GM10847 (cell line): ENCODE results near the gene DNAI1.

Experiments used
- POLR2A ChIP-seq: IDR thresholded peaks from 2 replicates; pipeline ENCODE4 v1.6.1; 2011; ENCODE audit not compliant: insufficient read length; ENCODE audit errors: extremely low read depth

DNAI1 gene

DNA sequence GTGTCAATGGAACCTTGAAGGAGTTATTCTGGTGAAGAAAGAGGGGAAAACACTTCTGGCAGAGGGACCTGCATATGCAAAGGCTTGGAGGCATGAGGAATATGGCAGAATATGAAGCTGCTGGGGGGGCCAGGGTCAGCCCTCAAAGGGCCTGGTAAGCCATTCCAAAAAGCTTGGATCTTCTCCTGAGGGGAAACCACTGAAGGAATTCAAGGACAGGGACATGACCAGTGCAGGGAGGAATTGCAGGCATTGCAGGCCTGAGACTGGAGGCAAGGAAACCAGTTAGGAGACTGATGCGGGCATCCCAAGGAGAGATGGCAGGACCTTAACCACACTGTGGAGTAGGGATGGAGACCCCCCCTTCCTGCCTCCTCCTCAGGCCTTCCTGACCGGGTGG lies 42.8 kb downstream of the DNAI1 start:
- TF ChIP-seq POLR2A, result no peak

DNA sequence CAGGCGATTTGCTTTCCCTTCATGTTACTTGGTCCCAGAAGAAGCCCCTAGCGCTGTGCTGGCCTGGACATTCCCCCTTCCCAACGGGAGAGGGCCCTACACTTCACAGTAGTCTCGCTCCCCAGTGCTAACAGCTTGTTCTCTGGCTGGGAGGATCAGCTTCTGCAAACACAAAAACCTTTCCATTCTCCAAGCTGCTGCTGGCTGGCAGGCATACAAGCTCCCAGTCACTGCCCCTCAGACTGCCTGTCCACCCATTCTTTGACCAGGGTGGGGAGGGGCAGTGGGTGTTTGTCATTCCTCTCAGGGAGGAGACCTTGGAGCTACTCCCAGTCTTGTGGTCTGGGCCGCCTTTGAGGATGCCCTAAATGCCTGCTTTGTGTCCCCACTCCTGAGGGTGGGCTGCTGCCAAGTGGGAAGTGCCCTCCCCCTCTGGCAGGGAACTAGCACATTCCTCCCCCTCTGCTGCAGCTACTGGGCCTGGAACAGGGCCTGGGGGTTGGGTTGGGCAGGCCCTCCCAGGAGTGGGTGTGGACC lies 43.4 kb downstream of the DNAI1 start:
- no peak for TF ChIP-seq POLR2A

DNA sequence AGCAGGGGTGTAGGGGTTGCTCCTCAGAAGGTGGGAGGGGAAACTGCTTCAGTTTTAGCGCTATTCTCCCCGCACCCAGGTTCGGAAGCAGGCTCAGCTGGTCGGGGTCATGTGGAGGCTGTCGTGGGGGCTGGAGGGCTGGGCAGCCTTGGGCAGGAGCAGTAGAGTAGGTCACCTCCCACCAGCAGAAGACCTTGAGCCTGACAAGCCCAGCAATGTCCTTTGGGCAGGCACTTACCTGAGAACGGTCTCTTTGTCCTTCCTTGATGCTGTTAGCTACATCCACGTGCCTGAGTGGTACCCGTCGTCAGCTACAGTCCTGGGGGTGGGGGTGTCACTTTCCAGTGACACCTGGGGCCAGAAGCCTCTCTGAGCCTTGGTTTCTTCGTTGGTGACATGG lies 43.9 kb downstream of the DNAI1 start:
- no peak for TF ChIP-seq POLR2A

DNA sequence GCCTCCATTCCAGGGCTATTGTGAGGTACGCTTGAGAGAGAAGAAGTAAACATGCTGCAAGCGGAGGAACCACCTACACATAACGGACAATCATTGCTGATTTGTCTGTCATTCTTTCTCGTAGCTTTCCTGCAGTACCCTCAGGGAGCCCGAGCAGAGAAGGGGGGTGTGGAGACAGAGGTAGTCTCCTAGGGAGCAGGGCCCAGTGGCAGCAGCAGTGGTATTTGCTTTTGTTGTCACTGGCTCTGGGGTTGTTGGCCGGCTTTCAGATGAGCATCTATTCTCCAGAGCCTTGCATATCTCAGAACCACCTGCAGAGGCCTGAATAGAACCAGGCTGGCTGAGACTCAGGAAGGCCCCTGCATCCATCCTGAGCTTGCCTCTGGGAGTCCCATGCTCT lies 44.3 kb downstream of the DNAI1 start:
- no peak for TF ChIP-seq POLR2A

DNA sequence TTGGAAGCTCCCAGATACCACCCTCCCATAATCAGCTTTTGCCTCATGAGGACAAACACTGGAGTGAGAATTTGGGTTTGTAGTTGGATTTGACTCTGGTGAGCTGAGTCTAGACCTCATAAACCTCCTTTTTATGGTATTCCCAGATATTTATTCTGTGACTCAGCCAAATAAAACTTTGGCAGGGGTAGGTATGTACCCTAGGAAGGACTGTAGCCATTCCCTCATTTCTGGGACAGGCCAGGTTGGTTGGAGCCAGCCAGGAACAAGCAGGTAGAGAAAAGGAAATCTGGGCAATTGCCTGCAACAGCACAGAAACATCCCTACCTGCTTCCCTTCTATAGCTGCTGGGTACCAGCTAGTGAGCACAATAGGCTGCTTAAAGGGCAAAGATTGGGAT lies 44.8 kb downstream of the DNAI1 start:
- no peak for TF ChIP-seq POLR2A

DNA sequence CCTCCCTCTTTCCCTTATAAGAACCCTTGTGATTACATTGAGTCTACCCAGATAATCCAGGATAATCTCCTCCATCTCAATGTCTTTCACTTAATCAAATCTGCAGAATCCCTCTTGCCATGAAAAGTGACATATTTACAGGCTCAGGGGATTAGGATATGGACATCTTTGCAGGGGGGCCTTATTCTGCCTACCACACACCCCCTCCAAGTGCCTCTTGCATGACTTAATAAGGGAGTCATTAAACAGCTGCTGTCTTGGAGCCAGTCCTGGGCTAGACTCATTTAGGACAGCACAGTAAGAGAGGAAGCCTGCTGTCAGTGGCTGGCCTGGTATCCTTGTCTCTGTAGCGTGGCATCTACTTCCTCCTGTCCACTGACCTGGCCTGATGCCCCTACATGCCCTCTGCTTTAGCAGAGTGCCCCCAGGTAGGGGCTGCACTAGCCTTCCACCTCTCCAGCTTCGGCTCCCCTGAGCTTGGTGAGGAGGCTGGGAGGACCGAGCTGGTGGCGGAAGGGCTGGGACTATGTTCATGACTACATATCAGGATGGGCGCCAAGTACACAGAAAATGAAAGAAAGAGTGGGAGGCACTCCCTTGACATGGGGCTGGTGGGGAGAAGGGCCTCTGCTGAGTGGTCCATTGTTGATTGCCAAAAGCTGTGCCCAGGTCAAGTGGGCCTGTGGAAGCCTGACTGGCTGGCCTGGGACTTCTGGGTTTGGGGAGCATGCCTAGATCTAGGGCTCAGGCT lies 46.9 kb downstream of the DNAI1 start:
- TF ChIP-seq POLR2A, result no peak

DNA sequence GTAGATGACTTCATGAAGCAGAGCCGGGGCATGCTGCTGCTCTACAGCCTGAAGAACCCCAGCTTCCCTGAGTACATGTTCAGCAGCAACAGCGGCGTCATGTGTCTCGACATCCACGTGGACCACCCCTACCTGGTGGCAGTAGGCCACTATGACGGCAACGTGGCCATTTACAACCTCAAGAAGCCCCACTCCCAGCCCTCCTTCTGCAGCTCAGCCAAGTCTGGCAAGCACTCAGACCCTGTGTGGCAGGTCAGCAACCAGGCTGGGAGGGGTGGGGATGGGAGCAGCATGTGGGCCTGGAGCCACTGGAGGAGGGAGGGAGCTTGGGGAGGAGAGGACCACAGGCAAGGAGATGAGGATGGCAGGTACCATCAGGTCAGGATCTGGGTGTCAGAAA lies 48.0 kb downstream of the DNAI1 start:
- TF ChIP-seq POLR2A, result no peak

DNA sequence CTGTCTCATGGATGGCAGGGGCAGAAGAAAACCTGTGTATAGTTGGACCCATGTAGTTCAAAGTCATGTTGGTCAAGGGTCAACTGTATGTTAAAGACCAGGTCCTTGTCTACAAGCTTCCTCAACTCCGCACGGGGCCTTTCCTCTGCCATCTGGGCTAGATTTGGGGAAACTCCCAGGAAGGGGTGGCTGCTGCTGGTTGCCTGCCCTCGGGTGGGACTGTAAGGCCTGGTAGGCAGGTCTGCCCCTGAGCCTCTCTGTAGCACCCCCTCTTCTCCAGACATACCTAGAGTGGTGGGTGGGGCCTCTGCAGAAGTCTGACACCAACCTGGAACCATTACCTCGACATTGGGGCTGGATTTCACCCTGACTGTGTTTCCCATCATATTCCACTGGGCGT lies 49.0 kb downstream of the DNAI1 start:
- no peak for TF ChIP-seq POLR2A

DNA sequence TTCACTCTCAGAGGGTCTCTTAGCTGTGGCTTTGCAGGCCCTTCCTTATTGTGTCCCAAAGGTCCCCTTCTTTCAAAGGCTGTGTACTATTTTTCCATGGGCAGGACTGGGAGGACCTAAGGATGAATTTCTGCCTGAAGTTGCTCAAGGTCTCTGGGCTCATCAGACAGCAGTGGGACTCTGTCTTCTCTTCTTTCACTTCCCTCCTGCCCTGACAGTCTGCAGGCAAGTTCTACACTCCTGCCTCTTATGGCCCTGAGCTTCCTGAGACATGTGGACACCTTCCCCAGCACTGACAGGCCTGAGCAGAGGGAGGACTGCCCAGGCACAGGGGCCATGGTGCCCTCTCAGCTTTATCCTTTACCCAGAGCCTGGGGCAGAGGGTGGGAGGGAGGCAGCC lies 49.4 kb downstream of the DNAI1 start:
- TF ChIP-seq POLR2A, result no peak

DNA sequence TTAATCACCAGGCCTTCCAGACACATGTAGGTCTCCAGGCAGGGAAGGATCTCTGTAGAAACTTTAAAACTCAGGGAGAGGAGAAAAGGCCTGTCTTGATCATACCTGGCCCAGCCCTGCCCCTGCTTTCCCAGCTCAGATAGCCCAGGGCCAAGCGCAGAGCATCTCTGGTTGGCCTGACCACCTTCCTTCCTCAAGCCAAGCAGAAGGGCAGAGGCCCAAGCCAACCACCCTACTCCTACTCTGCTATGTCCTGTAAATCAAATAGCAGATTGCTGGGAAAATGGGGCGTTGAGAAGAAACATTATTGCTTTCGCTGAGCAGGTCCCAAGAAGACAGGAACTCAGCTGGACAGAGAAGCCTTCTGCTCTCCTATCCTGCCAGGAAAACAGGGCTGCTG lies 49.9 kb downstream of the DNAI1 start:
- TF ChIP-seq POLR2A, result no peak

DNA sequence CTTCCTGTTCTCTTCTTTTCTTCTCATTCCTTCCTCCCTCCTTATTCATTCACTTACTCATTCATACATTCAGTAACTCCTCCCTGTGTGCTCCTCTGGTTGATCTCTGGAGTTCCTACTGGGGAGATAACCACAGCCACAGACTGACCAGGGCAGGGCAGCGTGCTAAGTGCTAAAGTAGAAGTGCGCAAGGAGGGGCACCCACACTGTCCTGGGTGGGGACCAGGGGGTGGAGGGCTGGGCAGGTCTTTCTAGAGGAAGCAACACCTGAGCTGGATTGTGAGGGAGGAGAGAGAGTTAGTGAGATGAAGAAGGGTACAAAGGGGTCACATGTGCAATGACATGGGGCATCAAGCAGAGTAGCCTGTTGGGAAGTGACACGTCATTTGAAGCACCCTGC lies 50.3 kb downstream of the DNAI1 start:
- no peak for TF ChIP-seq POLR2A

DNA sequence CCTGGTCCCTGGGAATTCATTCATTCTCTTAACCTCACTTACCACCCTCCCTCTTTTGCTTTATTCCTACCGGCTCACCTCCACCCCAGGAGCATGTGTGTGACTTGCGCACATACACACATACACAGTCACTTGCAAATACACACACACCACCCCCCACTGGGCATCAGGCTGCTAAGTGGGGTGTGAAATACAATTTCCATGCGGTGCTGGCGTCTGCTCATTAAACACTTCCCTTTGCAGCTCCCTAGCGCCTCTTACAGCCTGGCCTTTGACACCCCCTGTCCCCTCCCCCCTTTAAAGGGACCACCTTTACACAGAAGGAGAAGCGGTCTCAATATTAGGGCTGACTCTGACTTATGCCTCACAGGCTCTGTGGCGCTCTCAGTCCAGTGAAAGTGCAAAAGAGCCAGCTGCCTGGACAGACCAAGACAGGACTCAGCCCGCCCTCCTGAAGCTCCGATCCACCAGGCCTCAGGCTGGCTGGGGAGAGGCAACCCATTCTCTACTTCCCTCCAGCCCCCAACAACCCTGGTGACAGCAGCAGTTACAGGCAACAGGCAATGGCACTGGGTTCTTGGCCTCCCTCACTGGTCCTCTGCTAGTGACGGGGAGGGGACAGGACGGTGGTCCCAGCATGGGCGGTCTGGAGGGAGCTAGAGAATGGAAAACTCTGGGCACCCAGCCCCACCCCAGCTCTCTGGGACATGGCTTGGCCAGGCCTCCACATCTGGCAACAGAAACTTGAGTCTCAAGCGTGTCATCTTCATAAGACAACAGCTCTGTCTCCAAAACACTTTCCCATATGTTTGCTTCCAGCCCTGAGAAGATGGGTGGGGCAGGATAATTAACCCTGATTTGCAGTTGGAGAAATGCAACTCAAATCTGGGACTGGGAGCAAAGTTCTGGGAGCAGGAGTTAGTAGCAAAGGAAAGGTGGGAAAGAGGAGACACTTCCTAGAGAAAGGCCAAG lies 52.2 kb downstream of the DNAI1 start:
- no peak for TF ChIP-seq POLR2A

DNA sequence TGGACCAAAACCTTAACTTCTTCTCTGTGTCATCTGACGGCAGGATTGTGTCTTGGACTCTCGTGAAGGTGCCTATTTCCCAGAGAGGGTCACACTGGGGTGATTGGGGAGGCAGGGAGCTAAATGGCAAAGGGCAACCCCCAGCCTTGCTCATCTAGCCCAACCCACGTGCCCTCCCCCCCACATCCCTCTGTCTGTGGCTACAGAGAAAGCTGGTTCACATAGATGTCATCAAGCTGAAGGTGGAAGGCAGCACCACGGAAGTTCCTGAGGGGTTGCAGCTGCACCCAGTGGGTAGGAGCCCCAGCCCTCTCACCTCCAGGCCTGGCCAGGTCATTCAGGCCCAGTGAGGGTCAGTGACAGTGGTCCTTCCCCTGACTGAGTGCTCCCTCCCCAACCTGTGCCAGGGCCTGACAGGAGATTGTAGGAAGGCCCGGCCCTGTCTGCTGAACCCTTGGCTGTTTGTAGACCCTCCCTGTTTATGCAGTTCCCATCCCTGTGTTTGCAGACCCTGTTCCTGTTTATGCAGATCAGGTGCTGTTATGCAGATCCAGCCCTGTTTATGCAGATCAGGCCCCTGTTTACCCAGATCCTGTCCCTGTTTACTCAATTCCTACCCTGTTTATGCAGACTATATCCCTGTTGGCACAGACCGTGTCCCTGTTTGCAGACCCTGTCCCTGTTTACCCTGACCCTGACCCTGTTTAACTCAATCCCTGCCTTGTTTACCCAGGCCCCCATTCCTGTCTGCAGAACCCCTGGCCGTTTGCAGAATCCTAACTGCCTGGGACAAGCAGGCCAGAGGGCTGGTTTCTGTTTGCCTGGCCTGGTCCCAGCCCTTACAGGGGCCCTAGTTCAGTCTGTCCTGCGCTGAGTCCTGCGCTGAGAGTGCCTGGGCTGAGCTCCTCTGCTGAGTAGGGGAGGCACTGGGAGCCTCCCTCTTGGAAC lies 53.8 kb downstream of the DNAI1 start:
- no peak for TF ChIP-seq POLR2A

DNA sequence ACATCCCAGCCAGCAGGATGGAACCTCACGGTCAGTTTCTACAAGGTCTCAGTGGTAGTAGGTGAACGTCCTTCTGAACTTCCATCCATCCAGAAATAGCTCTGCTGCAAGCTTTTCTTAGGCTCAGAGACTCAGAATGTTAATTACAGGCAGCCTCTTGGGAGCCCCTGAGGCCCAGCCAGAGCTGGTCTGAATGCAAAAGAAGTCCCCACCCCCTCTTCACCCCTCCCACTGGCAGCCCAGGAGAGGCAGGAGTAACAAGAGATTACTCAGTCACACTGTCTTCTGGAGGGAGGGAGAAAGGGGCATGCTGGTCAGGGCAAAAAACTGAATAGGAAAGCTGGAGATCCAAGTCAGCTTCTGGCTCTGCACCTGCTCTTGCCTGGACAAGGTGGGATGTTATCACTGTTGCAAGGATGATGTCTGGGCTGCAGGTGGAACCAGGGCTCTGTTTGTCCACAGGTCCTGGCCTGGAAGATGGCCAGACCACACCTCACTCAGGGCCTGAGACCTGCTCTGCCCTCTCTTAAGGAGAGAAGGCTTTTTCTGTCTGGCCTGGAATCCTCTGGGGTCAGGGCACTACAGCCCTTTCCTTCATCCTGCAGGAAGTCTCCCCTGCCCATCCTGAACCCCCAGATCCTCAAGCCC lies 55.1 kb downstream of the DNAI1 start:
- TF ChIP-seq POLR2A, result no peak
